BJ (cell line): ENCODE measurements around the gene TRPV3. TPM values are rescaled to one million over a fixed set of nuclear protein-coding genes. Genes with fewer than 3 reads are reported as not detected.

Source experiments
- CTCF ChIA-PET: fragments of 350-600 bp; formaldehyde crosslinking; extraction: SDS; loops from one replicate; lab custom pipeline; 2021; ENCODE audit warnings: antibody characterized with exemption, inconsistent platforms; lab: Yijun Ruan, JAX
- POLR2A ChIA-PET: fragments of 300-600 bp; sonication (Branson Sonifier 250); formaldehyde crosslinking; extraction: SDS; loops from one replicate; lab custom pipeline; 2021; ENCODE audit warnings: antibody characterized with exemption; lab: Charles Lee
- DNase-seq: peaks from one replicate; pipeline ENCODE4 v3.0.0-alpha.2; 2011; ENCODE audit warnings: low read depth
- H3K27me3 ChIP-seq: 2 replicates; pipeline ENCODE4 v1.6.0; 2011; ENCODE audit warnings: low read length; ENCODE audit not compliant: control insufficient read depth, insufficient read depth
- H3K36me3 ChIP-seq: 2 replicates; pipeline ENCODE4 v1.5.1; 2011; ENCODE audit warnings: low read length; ENCODE audit not compliant: control insufficient read depth, insufficient read depth
- H3K4me3 ChIP-seq: 2 replicates; pipeline ENCODE4 v1.5.1; 2011; ENCODE audit warnings: low read depth, mild to moderate bottlenecking, control low read depth, low read length
- CTCF ChIP-seq: IDR thresholded peaks from 2 replicates; pipeline ENCODE4 v1.5.1; 2011; ENCODE audit warnings: low read depth, mild to moderate bottlenecking, control low read depth, inconsistent platforms, low read length, moderate library complexity; ENCODE audit not compliant: insufficient read depth
- polyA plus RNA-seq: library from polyadenylated mRNA; depleted of rRNA; stranded (reverse); fragments of >200 nt; gene quantifications from 2 replicates; pipeline ENCODE4 v1.2.3, GENCODE V29; 2011

Gene TRPV3
- polyA plus RNA-seq, 1 experiment = 0.56 TPM

- TF ChIP-seq CTCF = no peak
- H3K36me3 ChIP-seq = peaks cover 7% of the 10 kb centered on the region
- no peaks in the 10 kb centered on the region for H3K27me3 ChIP-seq
- CTCF ChIA-PET = no interaction called here
- no peak for DNase-seq
- no peak overlapping the region for H3K4me3 ChIP-seq
- POLR2A ChIA-PET = no interaction called here
Measured at GRCh38 chr17:3574231-3574630, 16.6 kb upstream of the TRPV3 start.

GRCh38 chr17:3573246-3574100 lies 15.9 kb upstream of the TRPV3 start:
- no peak for DNase-seq
- ChIA-PET CTCF (no interaction called here), POLR2A (no interaction called here)
- no peak for TF ChIP-seq CTCF
- Histone ChIP-seq H3K4me3 (no peak overlapping the region), H3K27me3 (no peaks in the 10 kb centered on the region), H3K36me3 (peaks cover 7% of the 10 kb centered on the region)

- TF ChIP-seq CTCF = no peak
- CTCF ChIA-PET = interaction anchor here (1.5 kb wide), 1 partner anchor 76 kb away, joined by 7 read pairs; no protein-coding TSS in a partner anchor
- POLR2A ChIA-PET = no interaction called here
Measured at GRCh38 chr17:3572231-3572630, 14.6 kb upstream of the TRPV3 start.

GRCh38 chr17:3571043-3571900 lies 13.7 kb upstream of the TRPV3 start:
- POLR2A ChIA-PET = no interaction called here
- Histone ChIP-seq H3K27me3 (no peaks in the 10 kb centered on the region), H3K4me3 (no peak overlapping the region), H3K36me3 (peaks cover 7% of the 10 kb centered on the region; the same call in 1 of the 2 replicates)
- CTCF ChIA-PET = interaction anchor here (0.7 to 1.5 kb wide), 2 partner anchors 13 to 76 kb away, joined by 3 to 7 read pairs; no protein-coding TSS in a partner anchor
- TF ChIP-seq CTCF = no peak
- DNase-seq = no peak

More at GRCh38 chr17:3572231-3572630, 14.6 kb upstream of the TRPV3 start:
- H3K27me3 ChIP-seq = no peaks in the 10 kb centered on the region
- H3K4me3 ChIP-seq = no peak overlapping the region
- DNase-seq = no peak
- peaks cover 7% of the 10 kb centered on the region for H3K36me3 ChIP-seq
